Liver (tissue), 9 donors: ENCODE data around the gene DUSP2. TPM values are rescaled to one million over a fixed set of nuclear protein-coding genes. Genes with fewer than 3 reads are reported as not detected.

Experiments
- DNase-seq: peaks from one replicate; pipeline ENCODE4 v3.0.0-alpha.2; 2017; ENCODE audit warnings: low spot score
- H3K27ac ChIP-seq, 2 donors: one replicate each; pipeline ENCODE4 v1.7.0; 2013; ENCODE audit warnings: inconsistent platforms in 2 of 2, low read length in 2 of 2, control low read depth in 1 of 2, low read depth in 1 of 2, mild to moderate bottlenecking in 1 of 2
- H3K27me3 ChIP-seq, 4 donors: one replicate each; pipeline versions ENCODE4 v1.6.1 to v1.7.0; 2013; ENCODE audit warnings: low read length in 3 of 4, inconsistent platforms in 1 of 4, mild to moderate bottlenecking in 1 of 4, moderate library complexity in 1 of 4; ENCODE audit not compliant: control insufficient read depth in 4 of 4, insufficient read depth in 4 of 4
- H3K36me3 ChIP-seq, 4 donors: one replicate each; pipeline versions ENCODE4 v1.6.1 to v1.7.0; 2013; ENCODE audit warnings: low read length in 3 of 4, mild to moderate bottlenecking in 3 of 4, low read depth in 1 of 4, moderate library complexity in 1 of 4; ENCODE audit not compliant: control insufficient read depth in 4 of 4, insufficient read depth in 3 of 4
- H3K4me1 ChIP-seq, 4 donors: one replicate each; pipeline versions ENCODE4 v1.6.1 to v1.7.0; 2013; ENCODE audit warnings: low read length in 3 of 4, mild to moderate bottlenecking in 3 of 4, moderate library complexity in 1 of 4; ENCODE audit not compliant: control insufficient read depth in 4 of 4, insufficient read depth in 4 of 4
- H3K4me3 ChIP-seq, 3 donors: one replicate each; pipeline versions ENCODE4 v1.6.1 to v1.7.0; 2013; ENCODE audit warnings: low read length in 3 of 3, control low read depth in 1 of 3, low read depth in 1 of 3, mild to moderate bottlenecking in 1 of 3
- H3K9ac ChIP-seq, 2 donors: one replicate each; pipeline ENCODE4 v1.7.0; 2013; ENCODE audit warnings: low read length in 2 of 2, mild to moderate bottlenecking in 2 of 2, moderate library complexity in 2 of 2, control low read depth in 1 of 2, low read depth in 1 of 2
- H3K9me3 ChIP-seq, 4 donors: one replicate each; pipeline versions ENCODE4 v1.6.1 to v1.7.0; 2013; ENCODE audit warnings: low read length in 3 of 4; ENCODE audit not compliant: control insufficient read depth in 4 of 4
- EGR1 ChIP-seq, 2 donors: IDR thresholded peaks; 2 replicates each; pipeline ENCODE4 v1.6.1; 2016 to 2018; ENCODE audit warnings: antibody characterized with exemption in 2 of 2, low read depth in 2 of 2
- FOXA1 ChIP-seq: IDR thresholded peaks from 2 replicates; pipeline ENCODE4 v1.6.1; 2016; ENCODE audit warnings: antibody characterized with exemption
- FOXA2 ChIP-seq: IDR thresholded peaks from 2 replicates; pipeline ENCODE4 v1.6.1; 2016; ENCODE audit warnings: antibody characterized with exemption
- GABPA ChIP-seq, 2 donors: IDR thresholded peaks in 1 of 2; conservative IDR thresholded peaks in 1 of 2; 2 replicates each; pipeline ENCODE4 v1.6.1; 2016; ENCODE audit warnings: antibody characterized with exemption in 2 of 2, mild to moderate bottlenecking in 1 of 2, moderate library complexity in 1 of 2
- HNF4A ChIP-seq, 2 donors: conservative IDR thresholded peaks; 2 replicates each; pipeline ENCODE4 v1.6.1; 2016; ENCODE audit warnings: antibody characterized with exemption in 2 of 2, mild to moderate bottlenecking in 2 of 2
- HNF4G ChIP-seq: IDR thresholded peaks from 2 replicates; pipeline ENCODE4 v1.6.1; 2016; ENCODE audit warnings: antibody characterized with exemption
- JUND ChIP-seq, 2 donors: IDR thresholded peaks; 2 replicates each; pipeline ENCODE4 v1.6.1; 2016; ENCODE audit warnings: antibody characterized with exemption in 2 of 2
- NR2F2 ChIP-seq: IDR thresholded peaks from 2 replicates; pipeline ENCODE4 v1.6.1; 2016; ENCODE audit warnings: antibody characterized with exemption
- RAD21 ChIP-seq, 2 donors: IDR thresholded peaks; 2 replicates each; pipeline ENCODE4 v1.6.1; 2016; ENCODE audit warnings: antibody characterized with exemption in 2 of 2, mild to moderate bottlenecking in 2 of 2
- RXRA ChIP-seq, 2 donors: IDR thresholded peaks; 2 replicates each; pipeline ENCODE4 v1.6.1; 2017 to 2018; ENCODE audit warnings: antibody characterized with exemption in 2 of 2, mild to moderate bottlenecking in 1 of 2
- SP1 ChIP-seq: IDR thresholded peaks from 2 replicates; pipeline ENCODE4 v1.6.1; 2018; ENCODE audit warnings: antibody characterized with exemption, mild to moderate bottlenecking
- TAF1 ChIP-seq: conservative IDR thresholded peaks from 2 replicates; pipeline ENCODE4 v1.6.1; 2016; ENCODE audit warnings: antibody characterized with exemption, mild to moderate bottlenecking
- YY1 ChIP-seq: IDR thresholded peaks from 2 replicates; pipeline ENCODE4 v1.6.1; 2016; ENCODE audit warnings: antibody characterized with exemption, mild to moderate bottlenecking
- WGBS: extraction: QIAGEN DNeasy Blood & Tissue Kit; methylation state at CpG from one replicate; pipeline ENCODE4 v1.1.7; 2013; 5-methylcytosine and 5-hydroxymethylcytosine counted together
- polyA plus RNA-seq, 2 donors: library from polyadenylated mRNA; stranded (reverse) in 1 of 2; unstranded in 1 of 2; fragments of 200-250 nt in 1 of 2; fragments of >200 nt in 1 of 2; fragmentation: Nextera tagmentation in 1 of 2; extraction: Ambion mirVana in 1 of 2; gene quantifications; one replicate each; pipeline versions ENCODE4 v1.2.1 to v1.2.3, GENCODE V29; 2013 to 2015
- total RNA-seq, 2 donors: library from RNA; depleted of rRNA; stranded (reverse); fragments of >200 nt; gene quantifications; one replicate each; pipeline ENCODE4 v1.2.3, GENCODE V29; 2014
- TF ChIP-seq, protein P1 (sequence below): IDR thresholded peaks from 2 replicates; pipeline ENCODE4 v1.6.1; 2016; ENCODE audit warnings: antibody characterized with exemption, mild to moderate bottlenecking
- TF ChIP-seq, protein P2 (sequence below): IDR thresholded peaks from 2 replicates; pipeline ENCODE4 v1.6.1; 2016; ENCODE audit warnings: antibody characterized with exemption
- TF ChIP-seq, protein P3 (sequence below): IDR thresholded peaks from 2 replicates; pipeline ENCODE4 v1.6.1; 2016; ENCODE audit warnings: antibody characterized with exemption
- TF ChIP-seq, protein P4 (sequence below): fragments of 150-350 bp; IDR thresholded peaks from 2 replicates; pipeline ENCODE4 v1.5.1; 2017; ENCODE audit warnings: improper control_type of control experiment, low read depth, low read length; ENCODE audit not compliant: missing input control
- TF ChIP-seq, protein P5 (sequence below): IDR thresholded peaks from 2 replicates; pipeline ENCODE4 v1.6.1; 2016; ENCODE audit warnings: antibody characterized with exemption
- donor health status: healthy.
- donor health status: healthy.
- donor health status: healthy.
- donor health status: healthy.
- donor health status: healthy.

The DUSP2 gene
- total and polyA plus RNA-seq, 4 donors: 0.99 to 2.8 (median 1.6) TPM

DNA sequence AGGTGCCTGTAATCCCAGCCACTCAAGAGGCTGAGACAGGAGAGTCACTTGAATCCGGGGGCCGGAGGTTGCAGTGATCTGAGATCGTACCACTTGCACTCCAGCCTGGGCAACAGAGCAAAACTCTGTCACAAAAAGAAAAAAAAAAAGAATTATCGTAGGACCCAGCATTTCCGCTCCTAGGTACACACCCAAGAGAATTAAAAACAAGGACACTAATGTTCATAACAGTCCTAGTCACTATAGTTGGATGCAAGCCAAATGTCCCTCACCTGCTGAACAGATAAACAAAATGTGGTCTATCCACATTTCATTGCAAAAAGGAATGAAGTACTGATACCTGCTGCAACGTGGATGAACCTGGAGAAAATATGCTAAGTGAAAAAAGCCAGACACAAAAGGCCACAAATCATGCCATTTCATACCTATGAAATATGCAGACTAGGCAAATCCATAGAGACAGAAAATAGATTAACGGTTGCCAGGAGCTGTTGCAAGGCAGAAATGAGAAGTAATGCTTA lies 50.1 kb downstream of the DUSP2 start (continued):
- TF ChIP-seq, protein P1, sequence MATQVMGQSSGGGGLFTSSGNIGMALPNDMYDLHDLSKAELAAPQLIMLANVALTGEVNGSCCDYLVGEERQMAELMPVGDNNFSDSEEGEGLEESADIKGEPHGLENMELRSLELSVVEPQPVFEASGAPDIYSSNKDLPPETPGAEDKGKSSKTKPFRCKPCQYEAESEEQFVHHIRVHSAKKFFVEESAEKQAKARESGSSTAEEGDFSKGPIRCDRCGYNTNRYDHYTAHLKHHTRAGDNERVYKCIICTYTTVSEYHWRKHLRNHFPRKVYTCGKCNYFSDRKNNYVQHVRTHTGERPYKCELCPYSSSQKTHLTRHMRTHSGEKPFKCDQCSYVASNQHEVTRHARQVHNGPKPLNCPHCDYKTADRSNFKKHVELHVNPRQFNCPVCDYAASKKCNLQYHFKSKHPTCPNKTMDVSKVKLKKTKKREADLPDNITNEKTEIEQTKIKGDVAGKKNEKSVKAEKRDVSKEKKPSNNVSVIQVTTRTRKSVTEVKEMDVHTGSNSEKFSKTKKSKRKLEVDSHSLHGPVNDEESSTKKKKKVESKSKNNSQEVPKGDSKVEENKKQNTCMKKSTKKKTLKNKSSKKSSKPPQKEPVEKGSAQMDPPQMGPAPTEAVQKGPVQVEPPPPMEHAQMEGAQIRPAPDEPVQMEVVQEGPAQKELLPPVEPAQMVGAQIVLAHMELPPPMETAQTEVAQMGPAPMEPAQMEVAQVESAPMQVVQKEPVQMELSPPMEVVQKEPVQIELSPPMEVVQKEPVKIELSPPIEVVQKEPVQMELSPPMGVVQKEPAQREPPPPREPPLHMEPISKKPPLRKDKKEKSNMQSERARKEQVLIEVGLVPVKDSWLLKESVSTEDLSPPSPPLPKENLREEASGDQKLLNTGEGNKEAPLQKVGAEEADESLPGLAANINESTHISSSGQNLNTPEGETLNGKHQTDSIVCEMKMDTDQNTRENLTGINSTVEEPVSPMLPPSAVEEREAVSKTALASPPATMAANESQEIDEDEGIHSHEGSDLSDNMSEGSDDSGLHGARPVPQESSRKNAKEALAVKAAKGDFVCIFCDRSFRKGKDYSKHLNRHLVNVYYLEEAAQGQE: no peak
- TF ChIP-seq YY1 (no peak), RAD21 (IDR thresholded peaks at IDR 0.05) (no peak), FOXA1 (no peak)

DNA sequence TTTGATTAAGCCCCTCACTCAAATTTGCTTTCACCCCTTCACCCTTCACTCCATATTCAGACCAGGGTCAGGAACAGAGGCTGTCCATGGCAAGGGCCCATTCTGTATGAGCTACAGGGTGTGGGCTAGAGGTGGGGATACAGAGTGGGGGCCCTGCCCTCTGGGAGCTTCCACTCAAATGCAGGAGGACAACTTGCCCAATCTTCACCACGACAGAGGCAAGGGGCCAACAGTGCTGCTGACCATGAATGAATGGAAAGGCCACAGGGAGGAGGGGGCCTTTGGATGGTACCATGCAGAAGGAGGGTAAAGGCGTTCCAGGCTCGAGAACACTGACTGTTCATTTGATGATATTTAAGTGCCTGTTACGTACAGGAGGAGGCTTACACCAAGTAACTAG lies 51.7 kb downstream of the DUSP2 start:
- TF ChIP-seq GABPA (IDR thresholded peaks at IDR 0.05 in 1 of 2, conservative IDR thresholded peaks at IDR 0.05 in 1 of 2) (no peak), FOXA2 (no peak), TAF1 (no peak), HNF4A (conservative IDR thresholded peaks at IDR 0.05) (no peak), RAD21 (IDR thresholded peaks at IDR 0.05) (no peak), EGR1 (IDR thresholded peaks at IDR 0.05; ENCODE audit: low read depth in 2 of 2) (no peak), NR2F2 (no peak), SP1 (no peak), JUND (IDR thresholded peaks at IDR 0.05) (no peak), RXRA (IDR thresholded peaks at IDR 0.05) (no peak), FOXA1 (no peak), HNF4G (no peak), YY1 (no peak)
- TF ChIP-seq, protein P2, sequence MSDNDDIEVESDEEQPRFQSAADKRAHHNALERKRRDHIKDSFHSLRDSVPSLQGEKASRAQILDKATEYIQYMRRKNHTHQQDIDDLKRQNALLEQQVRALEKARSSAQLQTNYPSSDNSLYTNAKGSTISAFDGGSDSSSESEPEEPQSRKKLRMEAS: no peak
- TF ChIP-seq, protein P3, sequence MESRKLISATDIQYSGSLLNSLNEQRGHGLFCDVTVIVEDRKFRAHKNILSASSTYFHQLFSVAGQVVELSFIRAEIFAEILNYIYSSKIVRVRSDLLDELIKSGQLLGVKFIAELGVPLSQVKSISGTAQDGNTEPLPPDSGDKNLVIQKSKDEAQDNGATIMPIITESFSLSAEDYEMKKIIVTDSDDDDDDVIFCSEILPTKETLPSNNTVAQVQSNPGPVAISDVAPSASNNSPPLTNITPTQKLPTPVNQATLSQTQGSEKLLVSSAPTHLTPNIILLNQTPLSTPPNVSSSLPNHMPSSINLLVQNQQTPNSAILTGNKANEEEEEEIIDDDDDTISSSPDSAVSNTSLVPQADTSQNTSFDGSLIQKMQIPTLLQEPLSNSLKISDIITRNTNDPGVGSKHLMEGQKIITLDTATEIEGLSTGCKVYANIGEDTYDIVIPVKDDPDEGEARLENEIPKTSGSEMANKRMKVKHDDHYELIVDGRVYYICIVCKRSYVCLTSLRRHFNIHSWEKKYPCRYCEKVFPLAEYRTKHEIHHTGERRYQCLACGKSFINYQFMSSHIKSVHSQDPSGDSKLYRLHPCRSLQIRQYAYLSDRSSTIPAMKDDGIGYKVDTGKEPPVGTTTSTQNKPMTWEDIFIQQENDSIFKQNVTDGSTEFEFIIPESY: no peak
- TF ChIP-seq, protein P4, sequence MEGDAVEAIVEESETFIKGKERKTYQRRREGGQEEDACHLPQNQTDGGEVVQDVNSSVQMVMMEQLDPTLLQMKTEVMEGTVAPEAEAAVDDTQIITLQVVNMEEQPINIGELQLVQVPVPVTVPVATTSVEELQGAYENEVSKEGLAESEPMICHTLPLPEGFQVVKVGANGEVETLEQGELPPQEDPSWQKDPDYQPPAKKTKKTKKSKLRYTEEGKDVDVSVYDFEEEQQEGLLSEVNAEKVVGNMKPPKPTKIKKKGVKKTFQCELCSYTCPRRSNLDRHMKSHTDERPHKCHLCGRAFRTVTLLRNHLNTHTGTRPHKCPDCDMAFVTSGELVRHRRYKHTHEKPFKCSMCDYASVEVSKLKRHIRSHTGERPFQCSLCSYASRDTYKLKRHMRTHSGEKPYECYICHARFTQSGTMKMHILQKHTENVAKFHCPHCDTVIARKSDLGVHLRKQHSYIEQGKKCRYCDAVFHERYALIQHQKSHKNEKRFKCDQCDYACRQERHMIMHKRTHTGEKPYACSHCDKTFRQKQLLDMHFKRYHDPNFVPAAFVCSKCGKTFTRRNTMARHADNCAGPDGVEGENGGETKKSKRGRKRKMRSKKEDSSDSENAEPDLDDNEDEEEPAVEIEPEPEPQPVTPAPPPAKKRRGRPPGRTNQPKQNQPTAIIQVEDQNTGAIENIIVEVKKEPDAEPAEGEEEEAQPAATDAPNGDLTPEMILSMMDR: no peak
- TF ChIP-seq, protein P5, sequence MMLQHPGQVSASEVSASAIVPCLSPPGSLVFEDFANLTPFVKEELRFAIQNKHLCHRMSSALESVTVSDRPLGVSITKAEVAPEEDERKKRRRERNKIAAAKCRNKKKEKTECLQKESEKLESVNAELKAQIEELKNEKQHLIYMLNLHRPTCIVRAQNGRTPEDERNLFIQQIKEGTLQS: no peak
- TF ChIP-seq, protein P1: no peak
- 91% methylated on average over 4 of the region's 4 CpGs for WGBS
- no peak for DNase-seq

More for the DNA sequence above, 51.7 kb downstream of the DUSP2 start:
- no peaks in the 10 kb centered on the region for H3K36me3 ChIP-seq
- no peaks in the 10 kb centered on the region for H3K4me1 ChIP-seq
- no peaks in the 10 kb centered on the region for H3K9me3 ChIP-seq
- H3K27ac ChIP-seq: no peak overlapping the region
- H3K4me3 ChIP-seq: no peak overlapping the region
- no peak overlapping the region for H3K9ac ChIP-seq
- H3K27me3 ChIP-seq: no peaks in the 10 kb centered on the region
